ENCODE results near the gene SLC37A3.

Gene SLC37A3

DNA sequence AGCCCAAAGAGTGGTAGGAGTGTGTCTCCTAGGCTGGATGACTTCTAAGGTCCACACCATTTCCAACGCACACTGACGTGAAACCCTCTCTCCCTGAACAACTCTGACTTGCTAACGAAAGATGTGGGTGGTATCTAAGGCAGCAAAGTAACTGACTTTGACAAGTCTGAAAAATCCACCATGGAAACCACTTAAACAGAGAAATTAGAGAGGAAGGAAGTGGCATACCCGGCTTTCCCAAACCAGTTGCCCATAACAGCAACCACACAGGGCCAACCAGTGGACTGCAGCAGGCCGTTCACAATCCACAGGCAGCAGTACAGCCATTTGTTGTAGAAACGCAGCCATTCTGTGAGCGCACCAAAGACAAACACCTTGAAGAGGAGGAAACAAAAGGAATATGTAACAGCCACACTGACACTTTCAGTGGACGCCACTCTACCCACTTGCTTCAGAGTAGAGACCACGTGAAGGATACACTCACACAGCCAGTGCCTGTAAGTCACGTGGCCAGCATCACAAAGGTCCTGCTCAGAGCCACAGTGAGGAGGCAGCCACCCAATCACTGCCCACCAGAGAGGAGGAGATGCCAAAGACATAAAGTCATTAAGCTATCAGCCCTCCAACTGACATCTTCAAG, 39.8 kb downstream of the SLC37A3 start:
- no CpG with 5 or more reads among the region's 10 CpGs for WGBS, 2 donors (ENCODE audit: extremely low coverage in 2 of 2, insufficient read length in 2 of 2, insufficient replicate concordance in 1 of 2)
- H3K23ac ChIP-seq (ENCODE audit: low read depth, low read length, poor library complexity), result no peak overlapping the region

GRCh38 chr7:140358024-140358411, 40.3 kb downstream of the SLC37A3 start:
- H2AK5ac ChIP-seq (ENCODE audit: low read depth, low read length), result no peak overlapping the region
- H3K4me3 ChIP-seq (ENCODE audit: low read length in 2 of 2), result no peak overlapping the region
- no peak overlapping the region for H3K27ac ChIP-seq (replicated peaks; ENCODE audit: low read length)
- no peaks in the 10 kb centered on the region for H3K27me3 ChIP-seq (ENCODE audit: control insufficient read depth in 3 of 3, insufficient read depth in 3 of 3, low read depth in 1 of 3, low read length in 3 of 3)
- DNase-seq (ENCODE audit: low spot score), result no peak
- H2BK5ac ChIP-seq (ENCODE audit: low read length), result no peak overlapping the region
- no peak overlapping the region for H3K9ac ChIP-seq (ENCODE audit: low read depth, low read length, poor library complexity)
- no peaks in the 10 kb centered on the region for H3K4me1 ChIP-seq (ENCODE audit: control insufficient read depth in 2 of 2, insufficient read depth in 1 of 2, low read depth in 1 of 2, low read length in 2 of 2)
- no peak overlapping the region for H3K4ac ChIP-seq (ENCODE audit: low read length)
- no peak overlapping the region for H3K23ac ChIP-seq (ENCODE audit: low read depth, low read length, poor library complexity)
- H3K4me2 ChIP-seq (ENCODE audit: insufficient read depth, low read length, poor library complexity, severe bottlenecking), result no peak overlapping the region
- H3K14ac ChIP-seq (ENCODE audit: low read length), result no peak overlapping the region
- WGBS, 2 donors (ENCODE audit: extremely low coverage in 2 of 2, insufficient read length in 2 of 2, insufficient replicate concordance in 1 of 2), result no CpG with 5 or more reads among the region's 3 CpGs
- no peak overlapping the region for H2BK120ac ChIP-seq (ENCODE audit: low read depth, low read length)
- H3K79me1 ChIP-seq (ENCODE audit: low read depth, low read length), result peaks cover 2% of the 10 kb centered on the region
- no peaks in the 10 kb centered on the region for H3K9me3 ChIP-seq (replicated peaks in 1 of 2; ENCODE audit: control insufficient read depth in 2 of 2, insufficient read depth in 1 of 2, low read depth in 1 of 2, low read length in 2 of 2)
- no peak overlapping the region for H2AFZ ChIP-seq (ENCODE audit: low read length)
- H3K36me3 ChIP-seq (replicated peaks in 1 of 2; ENCODE audit: control insufficient read depth in 2 of 2, insufficient read depth in 2 of 2, low read length in 2 of 2), result peaks cover 10 to 65% of the 10 kb centered on the region in 2 donors
- H3K18ac ChIP-seq (ENCODE audit: low read length), result no peak overlapping the region
- no peak overlapping the region for H2BK15ac ChIP-seq (ENCODE audit: low read length)
- H2BK12ac ChIP-seq (ENCODE audit: low read length), result no peak overlapping the region
- H4K8ac ChIP-seq (ENCODE audit: low read depth, low read length), result no peak overlapping the region
- H4K91ac ChIP-seq (ENCODE audit: low read depth, low read length, poor library complexity), result no peak overlapping the region

More for the DNA sequence above, 39.8 kb downstream of the SLC37A3 start:
- Histone ChIP-seq H3K4me3 (ENCODE audit: low read length in 2 of 2) (no peak overlapping the region), H4K91ac (ENCODE audit: low read depth, low read length, poor library complexity) (no peak overlapping the region), H3K9me3 (replicated peaks in 1 of 2; ENCODE audit: control insufficient read depth in 2 of 2, insufficient read depth in 1 of 2, low read depth in 1 of 2, low read length in 2 of 2) (no peaks in the 10 kb centered on the region), H3K27ac (replicated peaks; ENCODE audit: low read length) (no peak overlapping the region), H3K9ac (ENCODE audit: low read depth, low read length, poor library complexity) (no peak overlapping the region), H2AK5ac (ENCODE audit: low read depth, low read length) (no peak overlapping the region), H2BK12ac (ENCODE audit: low read length) (no peak overlapping the region), H3K14ac (ENCODE audit: low read length) (no peak overlapping the region), H2BK5ac (ENCODE audit: low read length) (no peak overlapping the region), H3K4me2 (ENCODE audit: insufficient read depth, low read length, poor library complexity, severe bottlenecking) (no peak overlapping the region), H4K8ac (ENCODE audit: low read depth, low read length) (no peak overlapping the region), H2BK15ac (ENCODE audit: low read length) (no peak overlapping the region), H2BK120ac (ENCODE audit: low read depth, low read length) (no peak overlapping the region), H3K27me3 (ENCODE audit: control insufficient read depth in 3 of 3, insufficient read depth in 3 of 3, low read depth in 1 of 3, low read length in 3 of 3) (no peaks in the 10 kb centered on the region), H3K36me3 (replicated peaks in 1 of 2; ENCODE audit: control insufficient read depth in 2 of 2, insufficient read depth in 2 of 2, low read length in 2 of 2) (peaks cover 10 to 61% of the 10 kb centered on the region in 2 donors), H3K4ac (ENCODE audit: low read length) (no peak overlapping the region), H2AFZ (ENCODE audit: low read length) (no peak overlapping the region), H3K79me1 (ENCODE audit: low read depth, low read length) (peaks cover 2% of the 10 kb centered on the region), H3K4me1 (ENCODE audit: control insufficient read depth in 2 of 2, insufficient read depth in 1 of 2, low read depth in 1 of 2, low read length in 2 of 2) (no peaks in the 10 kb centered on the region), H3K18ac (ENCODE audit: low read length) (no peak overlapping the region)
- no peak for DNase-seq (ENCODE audit: low spot score)

- H3K36me3 ChIP-seq (replicated peaks in 1 of 2; ENCODE audit: control insufficient read depth in 2 of 2, insufficient read depth in 2 of 2, low read length in 2 of 2), result peaks cover 6 to 83% of the 10 kb centered on the region in 2 donors
- H3K23ac ChIP-seq (ENCODE audit: low read depth, low read length, poor library complexity), result no peak overlapping the region
- H2BK15ac ChIP-seq (ENCODE audit: low read length), result no peak overlapping the region
- no peak overlapping the region for H2AK5ac ChIP-seq (ENCODE audit: low read depth, low read length)
- peak overlapping the region; percentile 12 for H3K27ac ChIP-seq (replicated peaks; ENCODE audit: low read length)
- no peak overlapping the region for H2BK5ac ChIP-seq (ENCODE audit: low read length)
- no peak for DNase-seq (ENCODE audit: low spot score)
- H3K18ac ChIP-seq (ENCODE audit: low read length), result no peak overlapping the region
- no peak overlapping the region for H4K91ac ChIP-seq (ENCODE audit: low read depth, low read length, poor library complexity)
- no peak overlapping the region for H2AFZ ChIP-seq (ENCODE audit: low read length)
- no peak overlapping the region for H3K9ac ChIP-seq (ENCODE audit: low read depth, low read length, poor library complexity)
- no peak overlapping the region for H3K4ac ChIP-seq (ENCODE audit: low read length)
- H3K9me3 ChIP-seq (replicated peaks in 1 of 2; ENCODE audit: control insufficient read depth in 2 of 2, insufficient read depth in 1 of 2, low read depth in 1 of 2, low read length in 2 of 2), result no peaks in the 10 kb centered on the region
- H3K14ac ChIP-seq (ENCODE audit: low read length), result no peak overlapping the region
- H2BK12ac ChIP-seq (ENCODE audit: low read length), result no peak overlapping the region
- no peak overlapping the region for H4K8ac ChIP-seq (ENCODE audit: low read depth, low read length)
- peaks cover 12 to 15% of the 10 kb centered on the region in 2 donors for H3K4me1 ChIP-seq (ENCODE audit: control insufficient read depth in 2 of 2, insufficient read depth in 1 of 2, low read depth in 1 of 2, low read length in 2 of 2)
- H3K27me3 ChIP-seq (ENCODE audit: control insufficient read depth in 3 of 3, insufficient read depth in 3 of 3, low read depth in 1 of 3, low read length in 3 of 3), result no peaks in the 10 kb centered on the region
- WGBS, 2 donors (ENCODE audit: extremely low coverage in 2 of 2, insufficient read length in 2 of 2, insufficient replicate concordance in 1 of 2), result no CpG with 5 or more reads among the region's 5 CpGs
- no peak overlapping the region for H2BK120ac ChIP-seq (ENCODE audit: low read depth, low read length)
- H3K79me1 ChIP-seq (ENCODE audit: low read depth, low read length), result no peaks in the 10 kb centered on the region
- H3K4me2 ChIP-seq (ENCODE audit: insufficient read depth, low read length, poor library complexity, severe bottlenecking), result no peak overlapping the region
- no peak overlapping the region for H3K4me3 ChIP-seq (ENCODE audit: low read length in 2 of 2)
Measured at GRCh38 chr7:140350056-140350455, 48.3 kb downstream of the SLC37A3 start.

- no peak for DNase-seq (ENCODE audit: low spot score)
Measured at GRCh38 chr7:140349144-140349771, 49.1 kb downstream of the SLC37A3 start.

More at GRCh38 chr7:140349144-140349771, 49.1 kb downstream of the SLC37A3 start:
- Histone ChIP-seq H2BK12ac (ENCODE audit: low read length) (no peak overlapping the region), H3K4me1 (ENCODE audit: control insufficient read depth in 2 of 2, insufficient read depth in 1 of 2, low read depth in 1 of 2, low read length in 2 of 2) (peaks cover 12 to 15% of the 10 kb centered on the region in 2 donors), H3K14ac (ENCODE audit: low read length) (no peak overlapping the region), H2AFZ (ENCODE audit: low read length) (peak overlapping the region; percentile 60), H3K4me2 (ENCODE audit: insufficient read depth, low read length, poor library complexity, severe bottlenecking) (no peak overlapping the region), H2BK15ac (ENCODE audit: low read length) (no peak overlapping the region), H3K79me1 (ENCODE audit: low read depth, low read length) (no peaks in the 10 kb centered on the region), H3K27ac (replicated peaks; ENCODE audit: low read length) (peak overlapping the region; percentile 0), H3K4ac (ENCODE audit: low read length) (no peak overlapping the region), H3K36me3 (replicated peaks in 1 of 2; ENCODE audit: control insufficient read depth in 2 of 2, insufficient read depth in 2 of 2, low read length in 2 of 2) (peaks cover 6 to 81% of the 10 kb centered on the region in 2 donors), H3K9me3 (replicated peaks in 1 of 2; ENCODE audit: control insufficient read depth in 2 of 2, insufficient read depth in 1 of 2, low read depth in 1 of 2, low read length in 2 of 2) (no peaks in the 10 kb centered on the region), H3K18ac (ENCODE audit: low read length) (no peak overlapping the region), H4K8ac (ENCODE audit: low read depth, low read length) (no peak overlapping the region), H2BK5ac (ENCODE audit: low read length) (no peak overlapping the region), H3K4me3 (ENCODE audit: low read length in 2 of 2) (no peak overlapping the region), H3K23ac (ENCODE audit: low read depth, low read length, poor library complexity) (no peak overlapping the region), H2AK5ac (ENCODE audit: low read depth, low read length) (no peak overlapping the region), H3K27me3 (ENCODE audit: control insufficient read depth in 3 of 3, insufficient read depth in 3 of 3, low read depth in 1 of 3, low read length in 3 of 3) (no peaks in the 10 kb centered on the region), H4K91ac (ENCODE audit: low read depth, low read length, poor library complexity) (no peak overlapping the region), H3K9ac (ENCODE audit: low read depth, low read length, poor library complexity) (no peak overlapping the region), H2BK120ac (ENCODE audit: low read depth, low read length) (no peak overlapping the region)
- no CpG with 5 or more reads among the region's 8 CpGs for WGBS, 2 donors (ENCODE audit: extremely low coverage in 2 of 2, insufficient read length in 2 of 2, insufficient replicate concordance in 1 of 2)
